Spleen (tissue), 7 donors: Measurements from ENCODE around the gene AKT1.

Experiments used
- CTCF ChIP-seq, 11 experiments: fragments of 200-600 bp in 7 of 11; fragments of 450-650 bp in 4 of 11; sonication (generic) in 4 of 11; IDR thresholded peaks in 8 of 11; conservative IDR thresholded peaks in 3 of 11; 1 replicate in 7 of 11; 2 replicates in 4 of 11; pipeline versions ENCODE4 v1.4.0 to v1.8.0; 2016 to 2021; ENCODE audit warnings: antibody characterized with exemption in 11 of 11, inconsistent platforms in 4 of 11, mild to moderate bottlenecking in 1 of 11
- POLR2A ChIP-seq, 3 donors: fragments of 450-650 bp; IDR thresholded peaks; one replicate each; pipeline ENCODE4 v1.5.1; 2017; ENCODE audit warnings: antibody characterized with exemption in 3 of 3, mild to moderate bottlenecking in 1 of 3
- POLR2AphosphoS5 ChIP-seq, 3 donors: sonication (generic); formaldehyde crosslinking; IDR thresholded peaks; one replicate each; pipeline ENCODE4 v1.5.1; 2017; ENCODE audit warnings: antibody characterized with exemption in 3 of 3
- donor health status: DM: no; HTN: no; CAD: no; lungs with moderate emphysema.
- donor health status: DM: no; HTN: no; CAD: no.
- donor health status: DM: no; HTN: no; CAD: no.

GRCh38 chr14:104743461-104744380, 51.8 kb downstream of the AKT1 start:
- no peak for TF ChIP-seq CTCF (IDR thresholded peaks at IDR 0.05 in 8 of 11, conservative IDR thresholded peaks at IDR 0.05 in 3 of 11)
- no peak for TF ChIP-seq POLR2A (IDR thresholded peaks at IDR 0.05)
- TF ChIP-seq POLR2AphosphoS5 (IDR thresholded peaks at IDR 0.05): no peak
